Mesodermal cell (in vitro differentiated cells): ENCODE data around the gene CST3.
"Not testable (repeated sequence)": the region's sequence is repeated elsewhere in the genome, so short reads cannot be mapped to it uniquely, and the experiment has no call there.

Source experiments
- H3K27ac ChIP-seq: 2 replicates; pipeline ENCODE4 v1.7.0; 2013; ENCODE audit warnings: mild to moderate bottlenecking, low read depth, low read length, moderate library complexity; ENCODE audit not compliant: severe bottlenecking
- H3K36me3 ChIP-seq: 2 replicates; pipeline ENCODE4 v1.7.1; 2013; ENCODE audit warnings: mild to moderate bottlenecking, low read length, moderate library complexity; ENCODE audit not compliant: control insufficient read depth, insufficient read depth
- H3K4me1 ChIP-seq: one replicate; pipeline ENCODE4 v1.7.1; 2013; ENCODE audit warnings: mild to moderate bottlenecking, low read length; ENCODE audit not compliant: insufficient read depth, control insufficient read depth, poor library complexity, severe bottlenecking
- H3K4me3 ChIP-seq: 2 replicates; pipeline ENCODE4 v1.7.0; 2013; ENCODE audit warnings: low read length, control low read depth, mild to moderate bottlenecking; ENCODE audit not compliant: insufficient read depth, poor library complexity, severe bottlenecking; ENCODE audit errors: extremely low read depth
- H3K9me3 ChIP-seq: 2 replicates; pipeline ENCODE4 v1.7.1; 2013; ENCODE audit warnings: mild to moderate bottlenecking, low read length, moderate library complexity; ENCODE audit not compliant: control insufficient read depth
- WGBS, 2 experiments: methylation state at CpG; one replicate each; pipeline ENCODE4 v1.1.5; 2013; ENCODE audit warnings: missing lambda C conversion rate in 2 of 2; ENCODE audit not compliant: insufficient coverage in 2 of 2; 5-methylcytosine and 5-hydroxymethylcytosine counted together

Gene CST3

DNA sequence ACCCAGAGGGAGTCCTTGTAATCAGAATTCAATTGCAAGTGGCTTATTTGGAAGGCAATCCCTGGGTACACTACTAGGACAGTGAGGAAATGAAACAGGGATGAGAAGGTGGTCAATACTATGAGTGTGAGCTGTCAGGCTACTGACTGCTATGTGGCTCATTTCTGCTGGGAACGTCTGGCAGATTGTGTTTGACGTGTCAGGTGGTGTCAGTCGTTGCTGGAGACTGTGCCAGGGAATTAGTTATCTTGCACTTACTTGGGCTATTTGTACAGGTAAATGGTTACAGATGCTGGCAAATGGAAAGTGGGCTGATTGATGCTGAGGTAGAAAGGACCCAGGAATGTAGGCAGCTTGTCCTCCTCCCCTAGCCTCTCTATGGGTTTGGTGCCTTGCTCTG, 33.7 kb upstream of the CST3 start:
- 83 to 91% methylated on average over 3 of the region's 3 CpGs for WGBS, 2 experiments
- Histone ChIP-seq H3K4me1 (no peaks in the 10 kb centered on the region), H3K9me3 (no peaks in the 10 kb centered on the region), H3K27ac (no peak overlapping the region), H3K36me3 (no peaks in the 10 kb centered on the region), H3K4me3 (no peak overlapping the region)

DNA sequence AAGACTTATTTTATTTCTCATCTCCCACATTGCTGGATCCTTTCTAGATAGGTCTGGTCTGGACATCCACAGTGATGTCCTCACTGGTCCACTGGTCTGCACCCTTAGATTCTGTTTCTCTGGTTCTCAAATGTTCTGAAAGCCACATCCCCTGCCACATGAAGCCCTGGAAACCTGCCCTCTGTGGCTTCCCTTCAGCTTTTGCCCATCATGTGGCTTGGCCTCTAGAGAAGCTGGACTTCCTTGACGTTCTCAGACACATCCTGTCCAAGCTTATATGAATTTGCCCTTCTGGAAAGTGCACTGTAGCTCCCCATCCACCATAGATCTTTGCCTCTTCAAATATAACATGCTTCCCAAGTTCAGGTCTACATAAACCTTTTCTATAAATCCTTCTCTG, 32.6 kb upstream of the CST3 start:
- no peaks in the 10 kb centered on the region for H3K36me3 ChIP-seq
- 33 to 82% methylated on average over 1 of the region's 1 CpG for WGBS, 2 experiments
- no peak overlapping the region for H3K27ac ChIP-seq
- no peaks in the 10 kb centered on the region for H3K4me1 ChIP-seq
- no peaks in the 10 kb centered on the region for H3K9me3 ChIP-seq
- H3K4me3 ChIP-seq: no peak overlapping the region

DNA sequence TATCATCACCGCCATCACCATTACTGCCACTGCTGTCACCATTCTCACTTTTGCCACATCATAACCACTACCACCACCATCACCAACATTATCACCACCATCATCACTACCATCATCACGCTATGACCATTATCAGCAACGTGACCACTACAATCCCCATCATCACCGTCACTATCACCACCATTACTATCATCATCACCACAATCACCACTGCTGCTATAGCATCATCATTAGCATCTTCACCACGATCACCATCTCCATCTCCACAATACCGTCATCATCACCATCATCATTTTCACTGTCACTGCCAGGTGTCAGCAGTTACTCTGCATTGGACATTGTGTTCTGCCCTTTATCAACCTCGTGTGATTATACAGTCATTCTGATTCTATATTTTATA, 32.1 kb upstream of the CST3 start:
- WGBS, 2 experiments: 87 to 89% methylated on average over 6 of the region's 7 CpGs
- no peak overlapping the region for H3K27ac ChIP-seq
- no peaks in the 10 kb centered on the region for H3K4me1 ChIP-seq
- no peaks in the 10 kb centered on the region for H3K36me3 ChIP-seq
- no peak overlapping the region for H3K4me3 ChIP-seq
- no peaks in the 10 kb centered on the region for H3K9me3 ChIP-seq

DNA sequence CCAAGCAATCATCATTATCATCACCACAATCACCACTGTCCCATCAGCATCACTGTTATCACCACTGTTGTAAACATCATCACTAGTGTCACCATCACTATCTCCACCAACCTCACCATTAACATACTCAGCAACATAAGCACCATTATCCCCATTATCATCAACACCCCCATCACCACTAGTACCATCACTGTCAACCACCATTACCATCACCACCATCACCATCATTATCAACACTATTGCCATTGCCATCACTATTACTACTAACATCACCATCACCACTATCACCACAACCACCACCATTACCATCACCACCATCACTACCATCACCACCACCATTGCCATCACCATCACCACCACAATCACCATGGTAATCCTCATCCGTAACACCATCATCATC, 31.6 kb upstream of the CST3 start:
- no peaks in the 10 kb centered on the region for H3K4me1 ChIP-seq
- H3K27ac ChIP-seq: no peak overlapping the region
- 90 to 100% methylated on average over 1 of the region's 1 CpG for WGBS, 2 experiments
- H3K9me3 ChIP-seq: no peaks in the 10 kb centered on the region
- H3K4me3 ChIP-seq: no peak overlapping the region
- no peaks in the 10 kb centered on the region for H3K36me3 ChIP-seq

DNA sequence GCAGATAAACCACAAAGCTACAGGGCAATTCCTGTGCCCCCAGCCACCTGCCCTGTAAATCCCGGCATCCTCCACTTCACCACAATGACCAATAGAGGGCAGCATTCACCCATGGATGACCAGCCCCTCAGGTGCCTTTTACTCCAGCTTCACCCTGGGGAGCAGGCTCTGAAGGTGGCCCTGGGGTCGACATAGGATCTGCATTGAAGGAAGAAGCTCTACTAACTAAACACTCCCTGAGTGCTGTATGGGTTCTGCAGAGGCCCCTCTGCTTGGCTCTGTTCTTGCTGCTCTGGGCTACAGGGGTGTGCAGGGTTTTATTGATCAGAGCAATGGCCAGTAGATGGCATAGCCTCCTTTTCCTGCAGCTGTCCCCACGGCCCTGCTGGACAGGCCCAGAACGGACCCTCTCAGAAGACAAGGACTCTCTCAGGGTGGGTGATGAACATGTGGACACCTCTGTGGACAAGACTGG, 30.8 kb upstream of the CST3 start:
- Histone ChIP-seq H3K36me3 (no peaks in the 10 kb centered on the region), H3K4me1 (no peaks in the 10 kb centered on the region), H3K9me3 (no peaks in the 10 kb centered on the region), H3K4me3 (no peak overlapping the region), H3K27ac (no peak overlapping the region)
- WGBS, 2 experiments: 40 to 46% methylated on average over 3 of the region's 4 CpGs

DNA sequence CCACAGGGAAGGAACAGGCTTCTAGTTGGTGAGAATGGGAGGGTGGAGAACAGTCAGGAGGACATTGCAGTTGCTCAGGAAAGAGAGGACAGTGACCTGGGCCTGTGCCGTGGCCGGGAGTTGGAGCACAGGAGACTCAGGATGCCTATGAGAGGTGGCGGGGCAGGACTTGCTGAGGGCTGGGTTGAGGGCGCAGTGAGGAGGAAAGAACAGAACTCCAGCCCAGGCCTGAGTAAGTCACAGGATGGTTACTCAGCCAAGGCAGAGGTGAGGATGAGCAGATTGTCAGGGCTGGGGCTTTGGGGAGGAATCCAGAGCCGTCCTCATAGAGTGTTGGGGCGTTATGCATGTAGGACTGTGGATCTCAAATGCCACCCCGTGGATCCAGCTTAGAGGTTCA, 29.9 kb upstream of the CST3 start:
- no peaks in the 10 kb centered on the region for H3K9me3 ChIP-seq
- H3K4me3 ChIP-seq: no peak overlapping the region
- WGBS, 2 experiments: 82 to 92% methylated on average over 7 of the region's 7 CpGs
- no peak overlapping the region for H3K27ac ChIP-seq
- H3K4me1 ChIP-seq: no peaks in the 10 kb centered on the region
- H3K36me3 ChIP-seq: no peaks in the 10 kb centered on the region

DNA sequence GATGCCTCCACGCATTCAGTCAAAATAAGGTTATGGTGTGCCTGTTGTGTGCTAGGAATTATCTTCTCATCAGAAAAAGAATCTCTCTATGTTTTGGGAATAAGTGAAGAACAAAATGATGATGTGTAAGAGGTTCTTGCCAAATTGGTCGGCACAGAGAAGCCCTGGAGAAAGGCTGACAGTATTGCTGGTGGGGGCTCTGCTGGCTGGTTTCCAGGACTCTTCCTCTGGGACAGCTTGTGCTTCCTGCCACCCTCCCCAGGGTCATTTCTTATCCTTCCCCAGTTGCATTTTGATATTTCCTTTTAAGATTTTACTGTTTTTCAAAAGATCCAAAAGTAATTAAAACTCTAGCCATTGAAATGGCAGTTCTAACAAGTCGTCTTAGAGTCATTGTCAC, 28.9 kb upstream of the CST3 start:
- Histone ChIP-seq H3K4me3 (no peak overlapping the region), H3K27ac (no peak overlapping the region), H3K9me3 (no peaks in the 10 kb centered on the region), H3K4me1 (no peaks in the 10 kb centered on the region), H3K36me3 (no peaks in the 10 kb centered on the region)
- 69 to 100% methylated on average over 1 to 2 of the region's 3 CpGs for WGBS, 2 experiments

DNA sequence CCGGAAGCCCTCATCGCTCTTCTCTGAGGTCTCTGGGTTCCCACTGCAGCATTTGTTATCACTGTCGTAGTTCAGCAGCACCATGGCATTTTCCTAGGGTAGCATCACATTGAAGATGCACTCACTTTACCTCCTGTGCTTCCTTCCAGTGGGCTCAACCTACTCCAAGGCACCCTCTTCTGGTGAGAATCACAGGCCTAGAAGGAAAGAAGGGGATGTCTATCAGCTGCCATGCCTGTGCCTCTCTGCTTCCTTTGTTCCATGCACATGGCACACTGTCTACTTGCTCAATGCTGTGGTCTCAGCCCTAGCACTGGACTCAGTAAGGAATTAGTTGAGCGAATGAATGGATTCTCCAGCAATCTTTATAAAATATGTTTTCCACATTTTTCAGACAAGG, 28.4 kb upstream of the CST3 start:
- no peaks in the 10 kb centered on the region for H3K36me3 ChIP-seq
- no peaks in the 10 kb centered on the region for H3K9me3 ChIP-seq
- H3K4me1 ChIP-seq: no peaks in the 10 kb centered on the region
- no peak overlapping the region for H3K27ac ChIP-seq
- 85 to 93% methylated on average over 3 to 4 of the region's 4 CpGs for WGBS, 2 experiments
- no peak overlapping the region for H3K4me3 ChIP-seq

DNA sequence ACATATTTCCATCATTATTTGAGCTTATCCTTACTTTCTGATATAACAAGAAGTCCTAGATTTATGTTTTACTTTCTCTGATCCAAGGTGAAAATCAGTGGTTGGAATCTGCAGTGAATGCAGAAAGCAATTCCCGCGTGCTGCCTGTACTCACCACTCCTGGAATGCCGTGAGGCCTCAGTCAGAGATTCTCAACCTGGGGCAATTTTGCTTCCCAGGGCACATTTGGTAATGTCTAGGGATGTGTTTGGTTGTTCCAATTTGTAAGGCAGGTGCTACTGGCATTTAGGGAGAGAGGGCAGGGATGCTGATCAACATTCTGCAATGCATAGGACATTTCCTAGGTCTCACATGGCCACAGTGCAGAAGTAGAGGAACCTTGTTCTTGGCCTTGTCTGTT, 27.2 kb upstream of the CST3 start:
- Histone ChIP-seq H3K27ac (no peak overlapping the region), H3K4me3 (no peak overlapping the region), H3K36me3 (no peaks in the 10 kb centered on the region), H3K4me1 (peaks cover 8% of the 10 kb centered on the region), H3K9me3 (no peaks in the 10 kb centered on the region)
- WGBS, 2 experiments: 95% methylated on average over 3 of the region's 3 CpGs; no CpG with 5 or more reads in 1 of the 2 experiments

DNA sequence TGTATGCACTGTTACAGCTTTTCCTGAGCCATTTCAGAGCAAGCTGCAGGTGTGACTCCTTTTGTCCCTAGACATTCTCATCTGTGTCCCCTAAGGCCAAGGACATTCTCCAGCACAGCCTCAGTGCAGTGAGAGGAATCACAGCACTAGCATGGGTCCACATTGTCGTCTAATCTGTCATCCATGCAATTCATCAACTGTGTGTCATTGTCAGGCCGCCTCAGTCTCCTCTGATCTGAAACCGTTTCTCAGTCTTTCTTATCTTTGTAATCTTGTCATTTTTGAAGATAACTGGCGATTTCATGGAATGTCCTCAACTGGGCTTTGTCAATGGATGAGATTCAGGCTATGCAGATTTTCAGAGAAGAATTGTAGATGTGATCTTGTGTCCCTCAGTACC, 26.3 kb upstream of the CST3 start:
- H3K27ac ChIP-seq, H3K9me3 ChIP-seq, H3K4me3 ChIP-seq, H3K36me3 ChIP-seq: not testable (repeated sequence)
- WGBS, 2 experiments: 0 to 83% methylated on average over 1 to 3 of the region's 4 CpGs
- peaks cover 17% of the 10 kb centered on the region for H3K4me1 ChIP-seq

DNA sequence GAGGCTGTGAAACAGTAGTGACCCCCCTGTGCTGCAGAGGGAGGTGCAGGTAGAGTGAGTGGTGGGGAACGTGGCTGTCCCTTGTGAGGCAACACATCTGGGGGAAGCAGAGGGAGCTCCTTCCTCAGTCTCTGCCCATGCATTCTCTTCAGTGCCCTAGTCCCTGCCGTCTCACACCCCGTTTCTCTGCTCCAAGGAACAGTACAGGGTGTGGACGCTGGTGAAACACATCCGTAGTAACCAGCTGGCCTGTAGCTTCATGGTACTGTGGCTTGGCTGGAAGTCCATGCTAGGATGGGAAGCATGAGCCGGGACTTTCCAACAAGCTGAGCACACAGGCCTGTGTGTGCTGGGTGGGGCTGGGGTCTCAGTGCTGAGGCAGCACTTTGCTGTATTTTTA, 25.4 kb upstream of the CST3 start:
- no peaks in the 10 kb centered on the region for H3K9me3 ChIP-seq
- no peaks in the 10 kb centered on the region for H3K36me3 ChIP-seq
- H3K4me1 ChIP-seq: peaks cover 25% of the 10 kb centered on the region
- 82 to 90% methylated on average over 5 to 6 of the region's 6 CpGs for WGBS, 2 experiments
- no peak overlapping the region for H3K4me3 ChIP-seq
- no peak overlapping the region for H3K27ac ChIP-seq
